Stimulated activated CD8-positive, alpha-beta memory T cell treated with anti-CD3 and anti-CD28 coated beads, Interleukin-4, amount 100 ng/mL, for 48 hours (primary cell): Measurements from ENCODE around the gene BTN1A1.
"Not testable (repeated sequence)": the region's sequence is repeated elsewhere in the genome, so short reads cannot be mapped to it uniquely, and the experiment has no call there.

Experiments
- DNase-seq: peaks from one replicate; pipeline ENCODE4 v3.0.0-alpha.2; 2020

BTN1A1 gene

DNA sequence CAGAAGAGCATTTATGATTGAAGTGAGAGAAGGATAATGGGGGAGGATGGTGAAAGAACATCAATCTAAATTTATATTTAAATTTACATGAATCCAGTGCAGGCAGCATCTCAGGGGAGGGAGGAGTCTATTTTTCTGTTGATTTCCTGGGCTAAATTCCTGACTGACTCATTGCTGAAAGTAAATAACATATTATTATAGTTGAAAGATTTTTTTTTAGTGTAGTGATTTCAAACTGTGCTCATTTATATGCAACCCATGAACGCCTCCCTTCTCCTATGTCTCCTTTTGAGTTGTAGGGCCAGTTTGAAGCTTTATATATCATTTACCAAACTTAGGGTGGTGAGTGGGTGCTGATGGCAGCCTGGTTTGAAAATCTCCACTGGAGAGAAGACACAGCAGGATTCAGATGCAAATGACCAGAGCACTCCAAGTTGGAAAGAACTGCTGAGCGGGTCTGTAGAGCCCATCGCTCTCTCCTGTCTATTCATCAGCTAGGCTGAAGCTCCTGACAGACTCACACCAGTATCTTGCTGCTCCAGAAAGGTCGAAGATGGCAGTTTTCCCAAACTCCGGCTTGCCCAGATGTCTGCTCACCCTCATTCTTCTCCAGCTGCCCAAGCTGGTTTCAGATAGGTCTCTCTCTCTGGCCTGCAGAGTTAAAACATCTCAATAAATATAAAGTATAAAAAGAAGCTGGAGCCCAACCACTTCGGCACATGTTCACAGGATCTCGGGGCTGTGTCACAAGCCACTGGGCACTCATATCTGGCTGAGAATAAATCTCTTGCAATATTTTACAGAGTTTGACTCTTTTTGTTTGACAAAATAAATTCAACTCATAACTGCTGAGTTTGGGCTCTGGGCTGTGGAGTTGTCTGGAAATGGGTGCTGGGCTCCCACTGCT, 24.0 kb upstream of the BTN1A1 start:
- no peak for DNase-seq

DNA sequence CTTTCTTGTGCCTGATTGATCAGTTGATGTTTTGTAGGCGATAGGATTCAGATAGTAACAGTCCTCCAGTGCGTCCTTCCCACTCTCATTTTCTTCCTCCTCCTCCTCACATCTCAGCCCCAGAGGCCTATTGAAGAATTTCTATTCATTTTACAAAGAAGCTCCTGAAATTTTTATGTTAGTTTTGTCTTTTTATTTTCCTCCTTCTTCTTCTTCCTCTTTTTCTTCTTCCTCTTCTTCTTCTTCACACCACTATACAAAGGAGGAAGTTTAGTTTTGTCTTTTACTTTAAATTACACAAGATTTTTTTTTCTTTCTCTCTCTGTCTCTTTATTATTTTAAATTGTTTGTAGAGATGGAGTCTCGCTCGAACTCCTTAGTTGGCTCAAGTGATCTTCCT, 23.2 kb upstream of the BTN1A1 start:
- no peak for DNase-seq

DNA sequence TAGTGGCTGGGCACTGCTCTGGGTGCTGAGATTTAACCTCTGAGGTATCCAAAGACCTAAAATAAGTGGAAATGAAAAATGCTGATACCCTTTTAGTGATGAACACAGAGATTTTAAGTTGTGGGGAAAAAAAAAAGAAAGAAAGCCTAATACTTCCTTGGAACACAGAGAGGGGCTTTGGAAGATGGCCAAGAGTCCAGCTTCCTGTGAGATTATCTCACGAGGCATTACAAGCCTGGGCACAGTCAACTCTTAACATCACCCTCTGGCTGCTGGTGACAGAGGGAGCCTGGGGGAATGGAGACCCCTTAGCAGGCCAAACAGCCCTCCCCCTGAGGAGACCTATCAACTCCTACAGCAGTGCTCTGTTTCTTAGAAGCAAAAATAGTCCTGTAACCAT, 22.7 kb upstream of the BTN1A1 start:
- DNase-seq, result no peak

DNA sequence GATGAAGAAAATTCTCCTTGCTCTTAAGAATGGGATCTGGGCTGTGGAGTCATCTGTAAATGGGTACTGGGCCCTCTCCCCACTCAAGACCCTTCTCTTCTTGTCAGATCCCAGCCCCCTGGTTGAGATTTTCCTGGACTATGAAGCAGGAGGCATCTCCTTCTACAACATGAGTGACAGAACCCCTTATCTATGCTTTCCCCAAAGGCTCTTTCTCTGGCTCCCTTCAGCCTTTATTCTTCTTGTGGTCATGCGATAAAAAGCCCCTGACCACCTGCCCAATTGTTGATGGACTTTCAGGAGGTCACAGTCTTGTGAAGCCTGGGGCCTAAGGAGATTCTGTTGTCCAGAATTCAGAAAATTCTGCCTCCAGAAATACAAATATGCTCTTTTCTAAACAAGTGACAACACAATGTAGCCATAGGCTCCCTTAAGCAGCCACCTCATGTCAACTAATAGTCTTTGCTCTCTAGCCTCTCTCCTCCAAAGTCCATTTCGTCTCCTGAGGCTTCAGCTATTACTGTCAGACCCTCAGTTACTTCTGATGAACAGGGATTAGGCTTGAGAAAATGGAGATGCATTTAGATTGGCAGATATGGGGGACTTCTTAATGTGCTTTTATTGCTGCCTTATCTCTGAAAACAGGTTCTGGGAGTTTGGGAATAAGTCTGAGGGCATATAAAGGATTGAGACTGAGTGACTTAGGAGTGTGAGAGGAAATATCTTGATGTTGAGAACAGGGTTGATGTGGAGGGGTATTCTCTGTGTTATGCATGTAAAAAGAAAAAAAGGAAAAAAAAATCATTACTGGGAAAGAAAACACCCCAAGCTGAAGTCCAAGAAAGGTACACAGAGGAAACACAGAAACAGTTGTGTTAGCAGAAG, 21.8 kb upstream of the BTN1A1 start:
- DNase-seq, result no peak

DNA sequence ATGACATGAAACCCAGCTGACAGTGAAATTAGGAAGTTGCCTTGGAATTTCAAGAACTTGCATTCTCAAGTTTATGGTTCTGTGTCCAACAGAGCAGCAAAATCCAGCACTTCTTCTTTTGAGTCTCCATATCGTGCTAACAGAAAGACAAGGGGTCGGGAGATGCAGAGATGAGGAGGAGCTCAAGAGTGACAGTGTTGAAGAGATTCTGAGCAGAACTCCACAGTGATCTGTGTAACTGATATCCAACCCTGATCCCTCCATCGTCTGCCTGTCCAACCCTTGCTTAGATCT, 21.2 kb upstream of the BTN1A1 start:
- DNase-seq, result no peak

DNA sequence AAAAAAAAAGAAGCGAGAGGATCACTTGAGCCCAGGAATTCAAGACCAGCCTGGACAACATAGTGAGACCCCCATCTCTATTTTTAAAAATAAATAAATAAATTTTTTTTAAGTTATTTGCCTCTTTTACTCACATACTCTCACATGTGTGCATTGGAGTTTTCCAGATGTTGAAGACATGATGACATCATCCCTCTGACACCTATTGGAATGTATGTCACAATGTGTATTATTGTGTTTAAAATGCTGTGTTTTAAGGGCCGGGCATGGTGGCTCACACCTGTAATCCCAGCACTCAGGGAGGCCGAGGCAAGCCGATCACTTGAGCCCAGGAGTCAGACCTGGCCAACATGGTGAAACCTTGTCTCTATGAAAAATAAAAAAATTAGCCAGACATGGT, 17.8 kb upstream of the BTN1A1 start:
- no peak for DNase-seq

DNA sequence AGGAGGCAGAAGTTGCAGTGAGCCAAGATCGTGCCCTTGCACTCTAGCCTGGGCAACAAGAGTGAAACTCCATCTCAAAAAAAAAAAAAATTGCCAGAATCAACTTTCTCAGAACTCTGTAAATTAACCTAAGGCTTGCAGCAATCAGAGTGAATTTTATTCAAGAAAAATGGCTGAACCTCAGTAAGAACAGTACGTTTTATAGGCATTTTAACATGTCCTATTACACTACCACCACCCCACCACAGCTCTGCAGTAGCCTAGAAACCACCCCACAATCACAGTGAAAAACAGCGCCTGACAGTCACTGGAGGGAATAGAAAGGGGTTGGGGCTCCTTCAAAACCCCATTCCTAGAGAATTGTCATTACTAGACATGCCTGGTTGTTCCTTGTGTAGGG, 16.4 kb upstream of the BTN1A1 start:
- DNase-seq, result no peak

DNA sequence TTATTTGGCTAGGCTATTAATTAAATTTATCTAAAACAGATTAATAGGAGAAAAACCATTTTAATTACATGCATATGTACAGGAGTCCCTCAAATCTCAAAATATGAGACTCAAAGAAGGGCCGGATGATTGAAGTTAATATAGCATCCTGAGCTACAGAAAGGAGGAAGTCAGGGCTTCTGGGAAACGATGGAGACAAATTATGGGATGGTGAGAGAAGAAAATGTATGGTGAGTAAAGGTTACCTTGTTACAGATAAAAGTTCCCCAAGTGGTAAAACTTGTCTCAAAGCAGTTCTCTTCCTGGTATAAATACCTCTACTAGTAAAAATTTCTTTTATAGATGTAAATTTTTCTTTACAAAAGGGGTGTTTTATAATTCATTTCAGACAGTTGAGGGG, 15.9 kb upstream of the BTN1A1 start:
- DNase-seq, result no peak

DNA sequence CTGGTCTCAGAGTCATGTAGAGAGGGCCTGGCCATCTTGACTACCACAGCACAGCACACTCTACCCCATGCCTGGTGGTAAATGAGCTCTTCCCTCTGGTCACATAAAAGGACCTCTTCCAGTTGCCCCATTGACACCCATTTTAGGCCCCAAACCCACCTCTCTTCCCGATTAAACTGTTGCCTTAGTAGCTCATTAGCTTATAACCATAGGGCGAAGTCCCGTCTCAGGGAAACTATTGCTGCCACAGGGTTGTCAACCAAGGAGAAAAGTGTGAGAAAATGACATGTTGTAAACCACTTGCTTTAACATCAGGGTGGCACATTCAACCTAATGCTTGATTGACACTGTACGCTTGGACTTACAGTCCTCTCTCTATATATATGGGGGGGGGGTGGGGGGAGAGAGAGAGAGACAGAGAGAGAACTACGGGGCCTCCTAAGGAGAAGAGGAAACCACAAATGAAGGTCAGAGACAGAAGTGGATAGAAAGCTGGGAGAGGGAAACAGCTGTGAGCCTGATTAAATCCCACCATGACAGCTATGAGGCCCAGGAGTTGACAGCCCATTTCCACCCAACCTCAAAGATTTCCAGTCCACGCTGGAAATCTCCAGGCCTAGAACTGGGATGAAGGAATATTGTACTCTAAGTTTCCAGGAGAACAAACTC, 14.9 kb upstream of the BTN1A1 start:
- no peak for DNase-seq

DNA sequence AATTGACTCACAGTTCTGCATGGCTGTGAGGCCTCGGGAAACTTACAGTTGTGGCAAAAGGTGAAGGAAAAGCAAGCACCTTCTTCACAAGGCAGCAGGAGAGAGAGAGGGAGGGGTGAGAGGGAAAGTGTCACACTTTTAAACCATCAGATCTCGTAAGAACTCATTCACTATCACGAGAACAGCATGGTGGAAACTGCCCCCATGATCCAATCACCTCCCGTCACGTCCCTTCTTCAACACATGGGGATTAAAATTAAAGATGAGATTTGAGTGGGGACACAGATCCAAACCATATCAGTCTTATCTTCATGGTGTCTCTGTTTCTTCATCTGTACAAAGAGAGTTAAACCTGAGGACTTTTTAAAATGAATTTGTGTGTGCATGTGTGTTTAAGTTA, 13.7 kb upstream of the BTN1A1 start:
- no peak for DNase-seq

DNA sequence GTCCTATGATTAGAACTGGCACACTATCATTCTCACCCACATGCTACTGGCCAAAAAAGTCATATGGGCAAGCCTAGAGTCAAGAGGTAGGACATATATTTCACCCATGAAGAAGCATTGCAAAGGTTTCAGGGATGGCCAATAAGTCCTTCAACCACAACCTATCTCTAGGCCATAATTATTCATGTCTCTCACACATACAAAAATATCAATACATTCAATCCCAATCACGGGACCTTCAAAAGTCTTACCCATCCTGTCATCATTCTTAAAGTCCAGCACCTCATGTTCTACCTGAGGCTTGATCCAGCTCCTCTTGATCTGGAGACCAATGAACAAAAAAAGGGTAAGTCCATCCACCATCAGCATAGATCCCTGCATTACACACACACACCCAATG, 12.6 kb upstream of the BTN1A1 start:
- DNase-seq, result no peak

DNA sequence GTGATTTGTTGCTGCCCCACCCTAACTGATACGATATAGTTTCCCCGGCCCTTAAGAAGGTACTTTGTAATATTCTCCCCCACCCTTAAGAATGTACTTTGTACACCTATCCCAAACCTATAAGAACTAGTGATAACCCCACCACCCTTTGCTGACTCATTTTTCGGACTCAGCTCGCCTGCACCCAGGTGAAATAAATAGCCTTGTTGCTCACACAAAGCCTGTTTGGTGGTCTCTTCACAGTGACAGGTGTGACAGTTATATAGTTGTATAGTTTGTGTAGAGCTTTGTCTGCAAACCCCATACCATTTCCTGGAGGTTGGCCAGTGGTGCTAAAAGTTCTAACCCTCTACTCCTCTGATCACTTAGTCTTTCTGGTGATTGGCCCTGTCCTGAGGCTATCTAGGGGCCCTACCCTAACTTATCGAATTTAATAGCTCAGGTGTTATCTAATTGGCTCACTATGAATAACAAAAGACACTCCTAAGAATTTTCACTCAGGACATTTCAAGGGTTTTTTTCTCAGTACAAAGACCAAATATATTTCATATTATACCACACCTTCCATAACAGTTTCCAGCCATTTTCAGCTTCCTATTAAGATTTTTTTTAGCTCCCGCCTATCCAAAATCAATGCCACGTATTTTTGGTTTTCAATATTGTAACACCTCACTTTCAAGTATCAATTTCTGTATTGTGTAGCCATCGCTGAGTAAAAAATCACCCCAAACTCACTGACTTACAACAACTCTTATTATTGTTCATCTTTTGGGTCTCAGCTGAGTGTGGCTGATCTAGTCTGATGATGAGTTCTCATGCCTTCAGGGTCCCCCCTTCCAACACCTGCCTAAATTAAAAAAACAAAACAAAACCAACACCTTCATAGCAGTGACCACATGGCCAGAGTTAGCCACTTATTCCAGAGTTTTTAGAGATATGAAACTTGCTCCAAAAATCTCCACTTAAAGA, 9.8 kb upstream of the BTN1A1 start:
- DNase-seq, result no peak

DNA sequence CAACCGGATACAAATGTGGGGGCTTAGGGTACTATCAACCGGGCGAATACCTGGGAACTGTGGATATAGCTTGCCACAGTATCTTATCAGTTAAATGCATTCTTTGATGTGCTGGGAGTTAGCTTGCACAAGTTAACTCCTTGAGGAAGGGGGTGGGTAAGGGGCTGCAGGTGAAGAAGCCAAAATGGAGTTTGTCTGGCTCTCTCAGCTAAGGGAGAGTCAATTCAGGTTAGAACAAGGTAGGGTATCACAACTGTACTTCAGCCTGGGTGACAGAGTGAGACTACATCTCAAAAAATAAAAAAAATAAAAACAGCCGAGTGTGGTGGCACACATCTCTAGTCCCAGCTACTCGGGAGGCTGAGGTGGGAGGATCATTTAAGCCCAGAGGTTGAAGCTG, 8.5 kb upstream of the BTN1A1 start:
- DNase-seq, result no peak

DNA sequence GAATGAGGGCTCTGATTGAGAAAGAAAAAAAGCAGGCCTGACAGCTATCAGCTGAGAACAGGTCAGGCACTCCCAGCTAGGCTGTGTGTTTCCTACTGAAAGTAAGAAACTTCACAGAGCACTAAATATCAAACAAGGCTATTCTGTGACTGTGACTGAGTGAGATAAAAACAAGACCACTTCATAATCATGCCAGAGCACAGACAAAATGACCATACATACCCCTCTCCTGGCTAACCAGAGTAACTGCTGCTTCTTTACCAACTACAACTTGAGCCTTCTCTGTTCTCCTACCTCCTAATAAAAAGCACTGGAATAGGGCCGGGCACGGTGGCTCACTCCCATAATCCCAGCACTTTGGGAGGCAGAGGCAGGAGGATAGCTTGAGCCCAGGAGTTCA, 6.8 kb upstream of the BTN1A1 start:
- no peak for DNase-seq

DNA sequence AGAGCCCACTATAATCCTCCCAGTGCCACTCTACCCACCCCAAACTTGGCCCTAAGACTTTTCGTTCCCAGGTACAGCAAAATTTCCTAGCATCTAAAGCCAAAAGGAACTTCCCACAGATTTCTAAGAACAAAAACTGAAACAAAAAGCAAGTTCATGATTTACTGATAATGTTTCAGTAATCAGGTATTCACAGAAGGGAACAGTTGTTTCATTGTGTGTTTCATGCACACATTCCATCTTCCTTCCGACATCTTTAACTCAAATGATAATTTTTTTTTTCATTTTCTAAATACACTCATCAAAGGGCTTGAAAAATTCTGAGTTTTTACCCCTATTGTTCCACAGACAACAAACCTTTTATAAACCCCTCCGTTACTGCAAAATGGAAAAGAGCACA, 6.0 kb upstream of the BTN1A1 start:
- no peak for DNase-seq

DNA sequence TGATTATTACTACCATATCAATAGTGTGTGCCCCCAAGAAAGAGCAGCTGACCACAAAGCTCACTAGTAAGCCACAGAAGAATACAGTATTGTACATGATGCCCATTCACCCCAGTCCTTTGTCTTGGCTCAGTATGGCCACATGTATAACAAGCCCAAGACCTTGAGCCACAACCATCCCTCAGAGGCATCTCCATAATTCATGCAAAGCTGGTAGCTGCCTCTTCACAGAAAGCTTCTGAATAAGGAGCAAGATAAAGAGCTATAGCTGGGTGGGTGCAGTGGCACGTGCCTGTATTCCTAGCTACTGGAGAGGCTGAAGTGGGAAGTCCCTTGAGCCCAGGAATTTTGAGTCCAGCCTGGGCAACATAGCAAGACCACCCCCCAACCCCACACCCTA, 4.8 kb upstream of the BTN1A1 start:
- no peak for DNase-seq

DNA sequence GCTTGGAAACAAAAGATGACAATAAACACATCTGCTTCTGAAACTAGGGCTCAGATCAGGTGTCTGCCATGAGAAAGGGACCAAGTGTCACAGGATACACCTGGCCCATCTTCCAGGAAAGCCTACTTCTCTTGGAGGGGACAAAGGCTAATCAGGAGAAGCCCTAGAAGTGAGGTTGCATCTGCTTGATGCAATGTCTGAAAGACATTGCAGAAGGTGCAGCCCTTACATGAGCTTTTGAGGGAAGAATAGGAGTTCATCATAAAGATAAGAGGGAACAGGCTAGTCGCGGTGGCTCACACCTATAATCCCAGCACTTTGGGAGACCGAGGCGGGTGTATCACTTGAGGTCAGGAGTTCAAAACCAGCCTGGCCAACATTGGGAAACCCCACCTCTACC, 2.5 kb upstream of the BTN1A1 start:
- no peak for DNase-seq

DNA sequence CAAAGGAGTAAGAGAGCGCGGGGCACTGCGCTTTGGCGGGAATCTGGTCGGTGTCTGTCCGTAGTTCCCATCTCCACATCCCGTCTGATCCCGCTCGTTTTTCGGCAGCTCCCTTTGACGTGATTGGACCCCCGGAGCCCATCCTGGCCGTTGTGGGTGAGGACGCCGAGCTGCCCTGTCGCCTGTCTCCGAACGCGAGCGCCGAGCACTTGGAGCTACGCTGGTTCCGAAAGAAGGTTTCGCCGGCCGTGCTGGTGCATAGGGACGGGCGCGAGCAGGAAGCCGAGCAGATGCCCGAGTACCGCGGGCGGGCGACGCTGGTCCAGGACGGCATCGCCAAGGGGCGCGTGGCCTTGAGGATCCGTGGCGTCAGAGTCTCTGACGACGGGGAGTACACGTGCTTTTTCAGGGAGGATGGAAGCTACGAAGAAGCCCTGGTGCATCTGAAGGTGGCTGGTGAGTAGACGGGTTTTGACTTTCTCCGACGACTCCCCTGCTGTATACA, 1.4 kb downstream of the BTN1A1 start:
- peak; percentile 52 for DNase-seq

DNA sequence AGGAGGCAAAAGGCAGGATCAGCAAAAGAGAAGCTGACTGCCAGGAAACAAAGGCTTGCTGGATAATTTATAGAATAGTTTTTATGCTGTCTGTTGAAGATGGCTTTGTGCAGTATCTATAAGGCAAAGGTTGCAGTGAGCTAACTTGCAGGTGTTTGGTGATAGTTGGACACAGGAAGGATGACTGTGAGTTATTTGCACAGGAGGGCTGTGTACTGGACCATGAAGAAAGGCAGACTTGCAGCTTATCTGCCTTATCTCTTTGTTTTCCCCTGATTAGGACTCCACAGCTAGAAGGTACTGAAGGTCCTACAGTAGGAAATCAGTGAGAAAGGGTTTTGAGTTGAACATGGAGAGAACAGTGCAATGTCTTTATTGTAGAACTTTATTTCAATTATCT, 2.1 kb downstream of the BTN1A1 start:
- DNase-seq, result no peak

DNA sequence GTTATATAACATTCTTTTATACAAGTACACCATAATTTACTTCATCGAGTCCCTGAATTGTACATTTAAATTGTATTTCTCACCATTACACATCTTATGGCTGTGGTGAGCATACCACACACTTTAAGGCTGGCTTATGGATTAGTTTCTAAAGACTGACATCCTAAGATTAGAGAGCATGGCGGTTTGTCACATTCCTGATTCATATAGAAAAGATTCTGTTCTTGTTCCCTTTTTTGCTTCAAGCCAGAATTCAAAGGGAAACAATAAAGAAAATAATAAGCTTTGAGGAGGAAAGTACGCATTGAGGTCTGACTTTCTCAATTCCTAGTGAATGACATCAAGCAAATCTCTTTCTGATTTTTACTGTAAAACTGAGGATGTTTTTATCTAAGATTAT, 2.5 kb downstream of the BTN1A1 start:
- no peak for DNase-seq

DNA sequence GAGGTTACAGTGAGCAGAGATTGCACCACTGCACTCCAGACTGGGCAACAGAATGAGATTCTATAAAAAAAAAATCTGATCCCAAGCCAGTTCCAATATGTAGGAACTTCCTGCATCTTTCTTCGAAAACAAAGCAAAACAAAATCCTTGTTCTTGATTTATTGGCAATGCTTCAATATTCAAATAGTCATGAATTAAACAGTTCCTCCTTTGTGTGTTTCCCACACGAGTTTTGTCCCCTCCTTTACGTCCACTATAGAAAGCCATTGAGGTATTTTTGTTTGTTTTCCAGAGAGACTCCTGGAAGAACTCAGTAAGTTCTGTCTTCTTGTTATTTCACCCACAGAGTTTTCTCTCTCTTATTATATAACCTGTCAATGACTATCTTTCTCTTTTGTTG, 7.6 kb downstream of the BTN1A1 start:
- DNase-seq, result no peak

DNA sequence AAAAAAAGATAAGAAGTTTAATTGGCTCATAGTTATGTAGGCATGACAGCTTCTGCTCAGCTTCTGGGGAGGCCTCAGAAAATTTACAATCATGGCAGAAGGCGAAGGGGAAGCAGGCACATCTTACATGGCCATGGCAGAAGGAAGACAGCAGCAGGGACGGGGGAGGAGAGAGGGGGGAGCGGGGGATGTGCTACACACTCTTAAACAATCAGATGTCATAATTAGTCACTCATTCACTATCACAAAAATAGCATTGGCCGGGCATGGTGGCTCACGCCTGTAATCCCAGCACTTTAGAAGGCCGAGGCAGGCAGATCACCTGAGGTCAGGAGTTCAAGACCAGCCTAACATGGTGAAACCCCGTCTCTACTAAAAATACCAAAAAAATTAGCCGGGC, 10.9 kb downstream of the BTN1A1 start:
- not testable (repeated sequence) for DNase-seq
